ENCODE results near the gene MYO10. TPM values are rescaled to one million over a fixed set of nuclear protein-coding genes. Genes with fewer than 3 reads are reported as not detected.

The MYO10 gene
- total RNA-seq, 2 experiments from 2014 or later: 0.03 to 1.7 TPM

DNA sequence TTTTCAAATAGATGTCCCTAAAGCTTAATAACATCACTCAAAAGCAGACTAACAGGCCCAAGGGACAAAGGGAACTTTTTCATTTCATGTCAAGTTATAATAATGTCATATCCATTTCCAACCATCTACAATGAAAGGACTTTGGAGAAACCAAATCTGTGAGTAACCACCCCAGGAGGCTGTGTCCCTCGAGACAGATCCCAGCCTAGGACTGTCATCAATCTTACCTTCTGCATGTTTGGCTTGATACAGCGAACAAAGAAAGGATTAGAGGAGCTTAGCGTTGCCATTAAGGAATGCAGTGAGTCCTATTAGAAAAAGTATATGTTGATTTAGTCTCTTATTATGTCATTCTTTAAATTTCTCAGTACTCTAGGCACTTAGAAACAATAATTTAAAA lies 181.5 kb downstream of the MYO10 start:
- Histone ChIP-seq H3K4me1 (ENCODE audit: insufficient read depth, low read length, poor library complexity, severe bottlenecking) (no peaks in the 10 kb centered on the region), H2AFZ (ENCODE audit: low read length) (no peak overlapping the region), H3K27ac (ENCODE audit: low read depth, low read length, poor library complexity, severe bottlenecking) (no peak overlapping the region), H3K79me2 (ENCODE audit: insufficient read depth, low read depth, low read length) (no peaks in the 10 kb centered on the region), H3K4me2 (ENCODE audit: low read length) (no peak overlapping the region), H3K9me3 (ENCODE audit: low read length) (no peaks in the 10 kb centered on the region), H3K4me3 (ENCODE audit: low read depth, low read length, poor library complexity, severe bottlenecking) (no peak overlapping the region), H4K20me1 (ENCODE audit: insufficient read depth, low read length) (no peaks in the 10 kb centered on the region), H3K9me2 (ENCODE audit: insufficient read depth, low read length) (no peaks in the 10 kb centered on the region), H3K36me3 (ENCODE audit: insufficient read depth, low read length) (no peaks in the 10 kb centered on the region)
- CTCF ChIA-PET (ENCODE audit: unreplicated experiment): no interaction called here
- no peak for DNase-seq (ENCODE audit: low spot score)
- TF ChIP-seq EZH2phosphoT487 (IDR thresholded peaks at IDR 0.05; ENCODE audit: borderline replicate concordance, low read depth, low read length): no peak
- TF ChIP-seq, protein P1, sequence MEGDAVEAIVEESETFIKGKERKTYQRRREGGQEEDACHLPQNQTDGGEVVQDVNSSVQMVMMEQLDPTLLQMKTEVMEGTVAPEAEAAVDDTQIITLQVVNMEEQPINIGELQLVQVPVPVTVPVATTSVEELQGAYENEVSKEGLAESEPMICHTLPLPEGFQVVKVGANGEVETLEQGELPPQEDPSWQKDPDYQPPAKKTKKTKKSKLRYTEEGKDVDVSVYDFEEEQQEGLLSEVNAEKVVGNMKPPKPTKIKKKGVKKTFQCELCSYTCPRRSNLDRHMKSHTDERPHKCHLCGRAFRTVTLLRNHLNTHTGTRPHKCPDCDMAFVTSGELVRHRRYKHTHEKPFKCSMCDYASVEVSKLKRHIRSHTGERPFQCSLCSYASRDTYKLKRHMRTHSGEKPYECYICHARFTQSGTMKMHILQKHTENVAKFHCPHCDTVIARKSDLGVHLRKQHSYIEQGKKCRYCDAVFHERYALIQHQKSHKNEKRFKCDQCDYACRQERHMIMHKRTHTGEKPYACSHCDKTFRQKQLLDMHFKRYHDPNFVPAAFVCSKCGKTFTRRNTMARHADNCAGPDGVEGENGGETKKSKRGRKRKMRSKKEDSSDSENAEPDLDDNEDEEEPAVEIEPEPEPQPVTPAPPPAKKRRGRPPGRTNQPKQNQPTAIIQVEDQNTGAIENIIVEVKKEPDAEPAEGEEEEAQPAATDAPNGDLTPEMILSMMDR (conservative IDR thresholded peaks at IDR 0.05; ENCODE audit: low read length): no peak
- POLR2A ChIA-PET: interaction anchor here (0.7 to 1.4 kb wide), 2 partner anchors 8 to 40 kb away, joined by 3 to 6 read pairs; no protein-coding TSS in a partner anchor
- intact Hi-C loops (cut with micrococcal nuclease; ENCODE audit: unreplicated experiment): no loop called here
- no TSS peak for BruUV-seq (replicated peaks)

DNA sequence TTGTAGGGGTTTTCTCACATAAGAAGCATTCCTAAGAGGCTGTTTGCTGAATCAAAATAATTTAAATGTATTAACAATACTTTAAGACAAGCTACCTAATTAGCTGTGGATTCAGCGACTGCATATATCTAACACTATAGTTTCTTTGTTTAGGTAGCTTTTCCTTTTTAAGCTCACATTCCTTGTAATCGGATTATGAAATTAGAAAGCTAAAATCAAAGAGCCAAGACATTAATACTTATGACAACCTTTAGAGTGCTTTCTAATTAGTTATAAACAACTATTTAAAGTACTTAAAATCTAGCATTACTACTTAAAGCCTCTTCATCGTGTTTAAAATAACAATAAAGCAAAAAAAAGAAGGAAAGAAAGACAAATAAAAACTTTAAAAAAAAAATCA lies 182.0 kb downstream of the MYO10 start:
- Histone ChIP-seq H2AFZ (ENCODE audit: low read length) (no peak overlapping the region), H3K27ac (ENCODE audit: low read depth, low read length, poor library complexity, severe bottlenecking) (no peak overlapping the region), H4K20me1 (ENCODE audit: insufficient read depth, low read length) (no peaks in the 10 kb centered on the region), H3K4me3 (ENCODE audit: low read depth, low read length, poor library complexity, severe bottlenecking) (no peak overlapping the region), H3K79me2 (ENCODE audit: insufficient read depth, low read depth, low read length) (no peaks in the 10 kb centered on the region), H3K4me2 (ENCODE audit: low read length) (no peak overlapping the region), H3K9me2 (ENCODE audit: insufficient read depth, low read length) (no peaks in the 10 kb centered on the region), H3K36me3 (ENCODE audit: insufficient read depth, low read length) (no peaks in the 10 kb centered on the region), H3K4me1 (ENCODE audit: insufficient read depth, low read length, poor library complexity, severe bottlenecking) (no peaks in the 10 kb centered on the region), H3K9me3 (ENCODE audit: low read length) (no peaks in the 10 kb centered on the region)
- no peak for DNase-seq (ENCODE audit: low spot score)
- CTCF ChIA-PET (ENCODE audit: unreplicated experiment): no interaction called here
- intact Hi-C loops (cut with micrococcal nuclease; ENCODE audit: unreplicated experiment): no loop called here
- POLR2A ChIA-PET: interaction anchor here (0.6 to 1.4 kb wide), 4 partner anchors 8 to 40 kb away, joined by 3 to 6 read pairs (median 3); no protein-coding TSS in a partner anchor
- no TSS peak for BruUV-seq (replicated peaks)
- TF ChIP-seq, protein P1 (conservative IDR thresholded peaks at IDR 0.05; ENCODE audit: low read length): no peak
- no peak for TF ChIP-seq EZH2phosphoT487 (IDR thresholded peaks at IDR 0.05; ENCODE audit: borderline replicate concordance, low read depth, low read length)

DNA sequence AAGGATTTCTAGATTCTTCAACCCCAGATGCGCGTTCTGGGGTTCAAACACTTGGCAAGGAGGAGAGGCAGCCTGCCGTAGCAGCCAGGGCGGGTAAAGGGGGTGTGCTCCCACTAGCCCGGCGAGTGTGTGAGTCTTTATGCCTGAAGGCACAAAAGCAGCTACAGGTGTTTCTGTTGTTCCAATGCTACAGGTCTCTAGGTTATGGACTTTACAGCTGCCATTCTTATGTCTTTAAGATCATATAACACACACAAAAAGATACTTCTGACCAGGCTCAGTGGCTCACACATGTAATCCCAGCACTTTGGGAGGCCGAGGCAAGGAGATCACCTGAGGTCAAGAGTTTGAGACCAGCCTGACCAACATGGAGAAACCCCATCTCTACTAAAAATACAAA lies 185.6 kb downstream of the MYO10 start:
- Histone ChIP-seq H2AFZ (ENCODE audit: low read length) (no peak overlapping the region), H3K9me2 (ENCODE audit: insufficient read depth, low read length) (no peaks in the 10 kb centered on the region), H3K4me3 (ENCODE audit: low read depth, low read length, poor library complexity, severe bottlenecking) (no peak overlapping the region), H3K36me3 (ENCODE audit: insufficient read depth, low read length) (no peaks in the 10 kb centered on the region), H4K20me1 (ENCODE audit: insufficient read depth, low read length) (no peaks in the 10 kb centered on the region), H3K4me1 (ENCODE audit: insufficient read depth, low read length, poor library complexity, severe bottlenecking) (no peaks in the 10 kb centered on the region), H3K27ac (ENCODE audit: low read depth, low read length, poor library complexity, severe bottlenecking) (no peak overlapping the region), H3K79me2 (ENCODE audit: insufficient read depth, low read depth, low read length) (no peaks in the 10 kb centered on the region), H3K4me2 (ENCODE audit: low read length) (no peak overlapping the region), H3K9me3 (ENCODE audit: low read length) (no peaks in the 10 kb centered on the region)
- POLR2A ChIA-PET: interaction anchor here (0.5 to 0.6 kb wide), 2 partner anchors 16 to 251 kb away, joined by 3 read pairs; no protein-coding TSS in a partner anchor
- TF ChIP-seq, protein P1 (conservative IDR thresholded peaks at IDR 0.05; ENCODE audit: low read length): no peak
- TF ChIP-seq EZH2phosphoT487 (IDR thresholded peaks at IDR 0.05; ENCODE audit: borderline replicate concordance, low read depth, low read length): no peak
- intact Hi-C loops (cut with micrococcal nuclease; ENCODE audit: unreplicated experiment): no loop called here
- CTCF ChIA-PET (ENCODE audit: unreplicated experiment): no interaction called here
- BruUV-seq (replicated peaks): no TSS peak
- DNase-seq (ENCODE audit: low spot score): no peak

All from OCI-LY7 (cell line).